ENCODE measurements around the gene ELAVL2. TPM values are rescaled to one million over a fixed set of nuclear protein-coding genes. Genes with fewer than 3 reads are reported as not detected.
"Not testable (repeated sequence)": the region's sequence is repeated elsewhere in the genome, so short reads cannot be mapped to it uniquely, and the experiment has no call there.

ELAVL2 gene
- total and polyA plus RNA-seq, 5 donors = 0.07 to 0.32 TPM; not detected in 3

- DNase-seq (no peak), ATAC-seq (no peak)
- WGBS = 86% methylated on average over 5 of the region's 5 CpGs
- H3K27me3 ChIP-seq (ENCODE audit: control insufficient read depth, insufficient read depth) = no peaks in the 10 kb centered on the region
- no peaks in the 10 kb centered on the region for H3K4me1 ChIP-seq (ENCODE audit: control insufficient read depth, insufficient read depth, low read length)
- H3K4me3 ChIP-seq (ENCODE audit: low read length) = no peak overlapping the region
- intact Hi-C loops (cut with DNase I) = loop anchor here in 1 of 4 donors (10.0 kb wide), 1 partner anchor 51 kb away; no protein-coding TSS in a partner anchor
- H3K9me3 ChIP-seq (ENCODE audit: control insufficient read depth, low read length) = no peaks in the 10 kb centered on the region
- no peak overlapping the region for H3K27ac ChIP-seq (ENCODE audit: low read length)
These were observed 89.7 kb downstream of the ELAVL2 start for GRCh38 chr9:23736293-23736692.

- no peak overlapping the region for H3K4me3 ChIP-seq (ENCODE audit: low read length)
- H3K27me3 ChIP-seq (ENCODE audit: control insufficient read depth, insufficient read depth) = no peaks in the 10 kb centered on the region
- no peaks in the 10 kb centered on the region for H3K4me1 ChIP-seq (ENCODE audit: control insufficient read depth, insufficient read depth, low read length)
- H3K9me3 ChIP-seq (ENCODE audit: control insufficient read depth, low read length) = no peaks in the 10 kb centered on the region
- DNase-seq = no peak
- intact Hi-C loops (cut with DNase I) = loop anchor here in 1 of 4 donors (10.0 kb wide), 1 partner anchor 49 kb away; no protein-coding TSS in a partner anchor
- H3K27ac ChIP-seq (ENCODE audit: low read length) = no peak overlapping the region
- WGBS = 80% methylated on average over 2 of the region's 2 CpGs
- no peak for ATAC-seq
These were observed 92.5 kb downstream of the ELAVL2 start for GRCh38 chr9:23733495-23734078.

- no peak overlapping the region for H3K27ac ChIP-seq (ENCODE audit: low read length)
- DNase-seq = no peak
- H3K4me1 ChIP-seq (ENCODE audit: control insufficient read depth, insufficient read depth, low read length) = no peaks in the 10 kb centered on the region
- no peaks in the 10 kb centered on the region for H3K9me3 ChIP-seq (ENCODE audit: control insufficient read depth, low read length)
- intact Hi-C loops (cut with DNase I) = loop anchor here in 1 of 4 donors (10.0 kb wide), 1 partner anchor 47 kb away; no protein-coding TSS in a partner anchor
- H3K27me3 ChIP-seq (ENCODE audit: control insufficient read depth, insufficient read depth) = no peaks in the 10 kb centered on the region
- WGBS = 59% methylated on average over 3 of the region's 3 CpGs
- no peak overlapping the region for H3K4me3 ChIP-seq (ENCODE audit: low read length)
- no peak for ATAC-seq
These were observed 94.7 kb downstream of the ELAVL2 start for GRCh38 chr9:23731353-23731752.

- Histone ChIP-seq H3K27me3 (ENCODE audit: control insufficient read depth, insufficient read depth) (no peaks in the 10 kb centered on the region), H3K4me3 (ENCODE audit: low read length) (no peak overlapping the region), H3K9me3 (ENCODE audit: control insufficient read depth, low read length) (no peaks in the 10 kb centered on the region), H3K27ac (ENCODE audit: low read length) (no peak overlapping the region), H3K4me1 (ENCODE audit: control insufficient read depth, insufficient read depth, low read length) (no peaks in the 10 kb centered on the region)
- intact Hi-C loops (cut with DNase I) = loop anchor here in 1 of 4 donors (10.0 kb wide), 1 partner anchor 46 kb away; no protein-coding TSS in a partner anchor
- 90% methylated on average over 2 of the region's 2 CpGs for WGBS
- ATAC-seq (no peak), DNase-seq (no peak)
These were observed 95.7 kb downstream of the ELAVL2 start for GRCh38 chr9:23730364-23730763.

GRCh38 chr9:23728736-23729135 is 97.3 kb downstream of the ELAVL2 start:
- Histone ChIP-seq H3K4me3 (ENCODE audit: low read length) (no peak overlapping the region), H3K27ac (ENCODE audit: low read length) (no peak overlapping the region), H3K27me3 (ENCODE audit: control insufficient read depth, insufficient read depth) (no peaks in the 10 kb centered on the region), H3K9me3 (ENCODE audit: control insufficient read depth, low read length) (no peaks in the 10 kb centered on the region), H3K4me1 (ENCODE audit: control insufficient read depth, insufficient read depth, low read length) (no peaks in the 10 kb centered on the region)
- DNase-seq (no peak), ATAC-seq (no peak)
- WGBS = 58% methylated on average over 2 of the region's 2 CpGs
- intact Hi-C loops (cut with DNase I) = no loop called here

- Histone ChIP-seq H3K9me3 (ENCODE audit: control insufficient read depth, low read length) (no peaks in the 10 kb centered on the region), H3K27ac (ENCODE audit: low read length) (no peak overlapping the region), H3K4me1 (ENCODE audit: control insufficient read depth, insufficient read depth, low read length) (no peaks in the 10 kb centered on the region), H3K27me3 (ENCODE audit: control insufficient read depth, insufficient read depth) (no peaks in the 10 kb centered on the region), H3K4me3 (ENCODE audit: low read length) (no peak overlapping the region)
- ATAC-seq = no peak
- DNase-seq = no peak
- WGBS = 90% methylated on average over 6 of the region's 6 CpGs
- intact Hi-C loops (cut with DNase I) = no loop called here
These were observed 100.6 kb downstream of the ELAVL2 start for GRCh38 chr9:23725279-23725946.

- intact Hi-C loops (cut with DNase I) = no loop called here
- 88% methylated on average over 2 of the region's 2 CpGs for WGBS
- ATAC-seq = no peak
These were observed 102.4 kb downstream of the ELAVL2 start for GRCh38 chr9:23723672-23724071.

GRCh38 chr9:23723048-23723447 is 103.0 kb downstream of the ELAVL2 start:
- intact Hi-C loops (cut with DNase I); H3K9me3 ChIP-seq (ENCODE audit: control insufficient read depth, low read length); DNase-seq; H3K27me3 ChIP-seq (ENCODE audit: control insufficient read depth, insufficient read depth); H3K4me3 ChIP-seq (ENCODE audit: low read length); ATAC-seq; H3K27ac ChIP-seq (ENCODE audit: low read length); H3K4me1 ChIP-seq (ENCODE audit: control insufficient read depth, insufficient read depth, low read length): not testable (repeated sequence)
- WGBS = 86% methylated on average over 4 of the region's 4 CpGs

More at GRCh38 chr9:23723672-23724071, 102.4 kb downstream of the ELAVL2 start:
- Histone ChIP-seq H3K9me3 (ENCODE audit: control insufficient read depth, low read length) (no peaks in the 10 kb centered on the region), H3K4me1 (ENCODE audit: control insufficient read depth, insufficient read depth, low read length) (no peaks in the 10 kb centered on the region), H3K27me3 (ENCODE audit: control insufficient read depth, insufficient read depth) (no peaks in the 10 kb centered on the region), H3K27ac (ENCODE audit: low read length) (no peak overlapping the region), H3K4me3 (ENCODE audit: low read length) (no peak overlapping the region)
- DNase-seq = no peak

- H3K27me3 ChIP-seq (ENCODE audit: control insufficient read depth, insufficient read depth) = no peaks in the 10 kb centered on the region
- DNase-seq (no peak), ATAC-seq (no peak)
- no peaks in the 10 kb centered on the region for H3K4me1 ChIP-seq (ENCODE audit: control insufficient read depth, insufficient read depth, low read length)
- no peak overlapping the region for H3K27ac ChIP-seq (ENCODE audit: low read length)
- no peak overlapping the region for H3K4me3 ChIP-seq (ENCODE audit: low read length)
- H3K9me3 ChIP-seq (ENCODE audit: control insufficient read depth, low read length) = no peaks in the 10 kb centered on the region
- intact Hi-C loops (cut with DNase I) = no loop called here
These were observed 104.6 kb downstream of the ELAVL2 start for GRCh38 chr9:23721466-23721865.

GRCh38 chr9:23717505-23717904 is 108.5 kb downstream of the ELAVL2 start:
- no peak for ATAC-seq
- no peaks in the 10 kb centered on the region for H3K9me3 ChIP-seq (ENCODE audit: control insufficient read depth, low read length)
- no peak for DNase-seq
- H3K4me3 ChIP-seq (ENCODE audit: low read length) = no peak overlapping the region
- intact Hi-C loops (cut with DNase I) = no loop called here
- WGBS = 88% methylated on average over 2 of the region's 2 CpGs
- H3K4me1 ChIP-seq (ENCODE audit: control insufficient read depth, insufficient read depth, low read length) = no peaks in the 10 kb centered on the region
- no peak overlapping the region for H3K27ac ChIP-seq (ENCODE audit: low read length)
- H3K27me3 ChIP-seq (ENCODE audit: control insufficient read depth, insufficient read depth) = no peaks in the 10 kb centered on the region

GRCh38 chr9:23707249-23707648 is 118.8 kb downstream of the ELAVL2 start:
- Histone ChIP-seq H3K27me3 (ENCODE audit: control insufficient read depth, insufficient read depth) (no peaks in the 10 kb centered on the region), H3K4me1 (ENCODE audit: control insufficient read depth, insufficient read depth, low read length) (no peaks in the 10 kb centered on the region), H3K27ac (ENCODE audit: low read length) (no peak overlapping the region), H3K4me3 (ENCODE audit: low read length) (no peak overlapping the region), H3K9me3 (ENCODE audit: control insufficient read depth, low read length) (no peaks in the 10 kb centered on the region)
- WGBS = 86% methylated on average over 3 of the region's 3 CpGs
- intact Hi-C loops (cut with DNase I) = no loop called here
- ATAC-seq (no peak), DNase-seq (no peak)

Measured in right cardiac atrium (tissue), 5 donors.